Measurements from ENCODE around the gene C17orf100. TPM values are rescaled to one million over a fixed set of nuclear protein-coding genes. Genes with fewer than 3 reads are reported as not detected.
"Not testable (repeated sequence)": the region's sequence is repeated elsewhere in the genome, so short reads cannot be mapped to it uniquely, and the experiment has no call there.

C17orf100 gene
- polyA plus RNA-seq, 4 donors: 2.6 to 7.8 (median 4.5) TPM

DNA sequence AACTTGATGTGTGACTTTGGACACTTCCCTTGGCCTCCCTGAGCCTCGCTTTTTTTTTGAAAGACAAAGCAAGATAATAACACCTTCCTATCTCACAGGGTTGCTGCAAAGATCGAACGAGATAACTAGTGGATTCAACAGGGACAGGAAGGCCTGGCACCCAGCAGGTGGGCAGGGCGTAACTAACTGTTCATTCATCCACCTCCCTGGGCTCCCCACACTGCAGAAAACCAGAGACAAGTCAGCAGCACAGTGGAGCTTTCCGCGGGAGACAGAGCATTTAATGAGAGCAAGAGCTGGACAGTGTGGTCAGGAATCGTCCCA, 32.9 kb downstream of the C17orf100 start:
- no peaks in the 10 kb centered on the region for H3K4me1 ChIP-seq (ENCODE audit: control insufficient read depth in 3 of 3, insufficient read depth in 2 of 3, low read depth in 1 of 3, low read length in 2 of 3)
- no peaks in the 10 kb centered on the region for H3K36me3 ChIP-seq (ENCODE audit: control insufficient read depth in 3 of 3, insufficient read depth in 2 of 3, low read depth in 1 of 3, low read length in 3 of 3)
- no peaks in the 10 kb centered on the region for H3K9me3 ChIP-seq (ENCODE audit: control insufficient read depth in 2 of 2, insufficient read depth in 1 of 2, low read depth in 1 of 2, low read length in 1 of 2)
- DNase-seq (no peak), FAIRE-seq (no peak)
- WGBS, 3 donors: 54 to 61% (median 60%) methylated on average over 7 of the region's 7 CpGs
- no peak overlapping the region for H3K4me3 ChIP-seq (ENCODE audit: low read depth in 1 of 3, low read length in 3 of 3)
- no peak overlapping the region for H3K27ac ChIP-seq (ENCODE audit: low read depth in 1 of 3, low read length in 2 of 3)
- peaks cover 0 to 2% (median 0%) of the 10 kb centered on the region in 3 donors for H3K27me3 ChIP-seq (ENCODE audit: control insufficient read depth in 3 of 3, insufficient read depth in 3 of 3, low read length in 3 of 3)

DNA sequence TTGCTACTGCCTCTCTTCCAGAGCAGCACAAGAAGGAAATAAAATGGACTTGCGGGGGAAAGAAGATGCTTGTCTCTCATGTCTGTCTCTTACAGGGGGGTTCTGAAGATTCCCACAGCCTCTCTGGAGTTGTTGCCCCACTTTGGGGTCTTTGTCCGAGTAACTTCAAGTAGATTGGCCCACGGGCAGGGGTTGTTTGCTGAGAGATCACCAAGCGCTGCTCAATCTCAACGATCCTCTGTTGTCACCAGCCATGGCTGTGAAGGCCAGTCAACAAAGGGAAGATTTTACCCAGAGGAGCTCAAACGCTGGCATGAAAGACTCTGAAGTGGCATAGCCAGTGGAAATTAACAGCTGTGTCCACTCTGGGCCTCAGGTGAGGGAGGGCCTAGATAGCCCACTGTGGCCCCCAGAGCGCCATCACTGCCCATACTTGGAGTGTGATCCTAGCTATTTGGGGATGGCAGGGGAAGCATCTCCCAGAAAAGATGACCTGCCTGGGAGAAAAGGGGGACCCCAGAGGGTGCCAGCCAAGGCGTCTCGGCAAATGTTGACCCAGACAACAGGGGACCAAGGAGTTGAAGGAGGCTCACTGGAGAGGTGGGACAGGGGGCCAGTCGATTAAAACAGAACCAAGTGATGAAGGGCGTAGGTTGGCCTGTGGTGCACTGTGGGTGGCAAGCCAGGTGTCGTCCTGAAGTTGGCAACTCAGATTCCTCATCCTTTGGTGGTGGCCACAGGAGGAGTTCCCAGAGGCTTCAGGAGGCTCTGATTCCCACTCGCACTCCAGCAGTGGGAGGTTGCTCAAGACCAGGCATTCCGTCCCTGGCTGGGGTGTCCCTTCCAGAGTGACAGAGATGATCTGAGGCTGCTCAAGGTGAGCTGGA, 33.6 kb downstream of the C17orf100 start:
- Histone ChIP-seq H3K27ac (ENCODE audit: low read depth in 1 of 3, low read length in 2 of 3) (no peak overlapping the region), H3K4me3 (ENCODE audit: low read depth in 1 of 3, low read length in 3 of 3) (no peak overlapping the region)

DNA sequence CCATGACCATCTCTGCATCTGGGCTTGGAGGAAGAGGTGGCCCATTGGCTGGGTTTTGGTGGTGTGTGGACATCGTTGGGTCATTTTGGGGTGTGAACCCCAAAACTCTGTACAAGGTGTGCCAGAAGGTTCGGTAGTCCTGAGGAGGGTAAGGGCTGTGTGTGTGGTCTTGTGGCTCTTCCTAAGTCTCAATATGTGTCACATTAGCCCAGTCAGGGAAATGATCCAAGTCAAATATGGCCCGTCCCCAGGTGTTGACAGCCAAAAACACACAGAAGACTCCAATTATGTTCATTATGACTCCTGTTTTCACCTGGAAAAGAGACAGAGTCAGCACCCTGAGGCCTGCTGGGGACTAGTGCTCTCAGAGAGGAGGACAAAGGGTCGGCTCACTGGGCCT, 34.5 kb downstream of the C17orf100 start:
- Histone ChIP-seq H3K4me3 (ENCODE audit: low read depth in 1 of 3, low read length in 3 of 3) (no peak overlapping the region), H3K36me3 (ENCODE audit: control insufficient read depth in 3 of 3, insufficient read depth in 2 of 3, low read depth in 1 of 3, low read length in 3 of 3) (no peaks in the 10 kb centered on the region), H3K9me3 (ENCODE audit: control insufficient read depth in 2 of 2, insufficient read depth in 1 of 2, low read depth in 1 of 2, low read length in 1 of 2) (no peaks in the 10 kb centered on the region), H3K27me3 (ENCODE audit: control insufficient read depth in 3 of 3, insufficient read depth in 3 of 3, low read length in 3 of 3) (peaks cover 0 to 2% (median 0%) of the 10 kb centered on the region in 3 donors), H3K4me1 (ENCODE audit: control insufficient read depth in 3 of 3, insufficient read depth in 2 of 3, low read depth in 1 of 3, low read length in 2 of 3) (peaks cover 0 to 3% (median 0%) of the 10 kb centered on the region in 3 donors), H3K27ac (ENCODE audit: low read depth in 1 of 3, low read length in 2 of 3) (no peak overlapping the region)
- 83 to 90% (median 88%) methylated on average over 4 of the region's 4 CpGs for WGBS, 3 donors
- DNase-seq: no peak
- FAIRE-seq: no peak

More for the DNA sequence above, 33.6 kb downstream of the C17orf100 start:
- peaks cover 0 to 2% (median 0%) of the 10 kb centered on the region in 3 donors for H3K27me3 ChIP-seq (ENCODE audit: control insufficient read depth in 3 of 3, insufficient read depth in 3 of 3, low read length in 3 of 3)
- no peak for DNase-seq
- H3K36me3 ChIP-seq (ENCODE audit: control insufficient read depth in 3 of 3, insufficient read depth in 2 of 3, low read depth in 1 of 3, low read length in 3 of 3): no peaks in the 10 kb centered on the region
- no peaks in the 10 kb centered on the region for H3K9me3 ChIP-seq (ENCODE audit: control insufficient read depth in 2 of 2, insufficient read depth in 1 of 2, low read depth in 1 of 2, low read length in 1 of 2)
- H3K4me1 ChIP-seq (ENCODE audit: control insufficient read depth in 3 of 3, insufficient read depth in 2 of 3, low read depth in 1 of 3, low read length in 2 of 3): no peaks in the 10 kb centered on the region
- 80 to 88% (median 85%) methylated on average over 14 of the region's 14 CpGs for WGBS, 3 donors
- FAIRE-seq: no peak

DNA sequence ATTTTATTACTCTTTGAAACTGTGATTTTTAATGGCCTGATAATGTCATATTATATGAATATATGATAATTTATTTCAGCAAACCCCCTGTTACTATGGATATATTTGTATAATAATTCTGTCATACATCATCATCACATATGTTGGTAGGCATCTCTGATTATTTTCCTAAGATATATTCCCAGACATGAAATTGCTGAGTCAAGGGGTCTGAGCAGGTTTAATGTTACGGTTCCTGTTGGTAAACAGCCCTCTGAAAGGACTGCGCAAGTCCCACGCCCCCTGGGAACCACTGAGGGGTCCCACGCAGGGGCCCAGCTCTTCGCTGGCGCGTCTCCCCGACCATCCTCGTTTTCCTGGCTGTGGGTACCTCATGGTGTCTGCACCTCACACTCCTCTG, 37.4 kb downstream of the C17orf100 start:
- Histone ChIP-seq H3K36me3 (ENCODE audit: control insufficient read depth in 3 of 3, insufficient read depth in 2 of 3, low read depth in 1 of 3, low read length in 3 of 3) (no peaks in the 10 kb centered on the region), H3K4me1 (ENCODE audit: control insufficient read depth in 3 of 3, insufficient read depth in 2 of 3, low read depth in 1 of 3, low read length in 2 of 3) (peaks cover 0 to 6% (median 0%) of the 10 kb centered on the region in 3 donors), H3K9me3 (ENCODE audit: control insufficient read depth in 2 of 2, insufficient read depth in 1 of 2, low read depth in 1 of 2, low read length in 1 of 2) (no peaks in the 10 kb centered on the region), H3K4me3 (ENCODE audit: low read depth in 1 of 3, low read length in 3 of 3) (no peak overlapping the region), H3K27ac (ENCODE audit: low read depth in 1 of 3, low read length in 2 of 3) (no peak overlapping the region), H3K27me3 (ENCODE audit: control insufficient read depth in 3 of 3, insufficient read depth in 3 of 3, low read length in 3 of 3) (peaks cover 0 to 2% (median 0%) of the 10 kb centered on the region in 3 donors)
- WGBS, 3 donors: 81 to 87% (median 83%) methylated on average over 9 of the region's 9 CpGs
- DNase-seq (no peak), FAIRE-seq (no peak)

DNA sequence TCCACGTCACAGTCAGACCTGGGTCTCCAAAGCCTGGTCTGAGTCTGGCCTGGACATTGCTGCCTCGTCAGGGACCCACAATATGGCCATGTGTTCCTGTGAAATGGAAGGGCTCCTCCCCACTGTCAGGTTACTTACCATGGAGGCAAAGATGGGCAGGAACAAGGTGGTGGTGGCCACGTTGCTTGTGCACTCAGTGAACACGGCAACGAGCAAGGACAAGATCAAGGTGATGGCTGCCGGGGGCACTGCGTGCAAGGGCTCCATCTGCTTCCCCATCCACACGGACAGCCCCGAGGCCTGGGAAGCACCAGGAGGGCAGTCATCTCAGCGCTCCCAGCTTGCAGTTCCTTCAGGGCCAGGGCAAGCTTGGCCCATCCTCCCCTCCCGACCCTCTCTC, 39.1 kb downstream of the C17orf100 start:
- DNase-seq (no peak), FAIRE-seq (no peak)
- Histone ChIP-seq H3K9me3 (ENCODE audit: control insufficient read depth in 2 of 2, insufficient read depth in 1 of 2, low read depth in 1 of 2, low read length in 1 of 2) (no peaks in the 10 kb centered on the region), H3K4me3 (ENCODE audit: low read depth in 1 of 3, low read length in 3 of 3) (no peak overlapping the region), H3K27ac (ENCODE audit: low read depth in 1 of 3, low read length in 2 of 3) (no peak overlapping the region), H3K27me3 (ENCODE audit: control insufficient read depth in 3 of 3, insufficient read depth in 3 of 3, low read length in 3 of 3) (peaks cover 0 to 2% (median 0%) of the 10 kb centered on the region in 3 donors), H3K4me1 (ENCODE audit: control insufficient read depth in 3 of 3, insufficient read depth in 2 of 3, low read depth in 1 of 3, low read length in 2 of 3) (peaks cover 0 to 6% (median 0%) of the 10 kb centered on the region in 3 donors), H3K36me3 (ENCODE audit: control insufficient read depth in 3 of 3, insufficient read depth in 2 of 3, low read depth in 1 of 3, low read length in 3 of 3) (no peaks in the 10 kb centered on the region)
- 84 to 88% (median 85%) methylated on average over 10 to 11 of the region's 11 CpGs for WGBS, 3 donors

DNA sequence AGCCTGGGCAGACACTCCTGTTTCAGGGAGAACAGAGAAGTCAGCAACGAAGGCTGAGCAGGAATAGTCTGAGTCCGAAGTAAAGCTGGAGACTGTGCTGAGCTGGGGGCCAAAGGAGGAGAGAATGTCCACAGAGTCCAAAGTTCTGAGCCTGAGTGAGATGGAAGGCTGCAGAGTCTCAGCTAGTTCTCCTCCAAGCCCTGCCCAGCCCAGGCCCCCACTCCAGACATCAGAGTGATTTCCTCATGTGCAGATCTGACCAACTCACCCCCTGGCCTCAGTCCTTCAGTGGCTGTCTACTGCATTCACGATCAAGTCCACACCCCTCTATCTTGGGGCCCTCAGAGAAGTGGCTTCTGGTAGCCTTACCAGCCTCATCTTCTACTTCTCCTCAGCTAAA, 40.0 kb downstream of the C17orf100 start:
- FAIRE-seq: no peak
- H3K9me3 ChIP-seq (ENCODE audit: control insufficient read depth in 2 of 2, insufficient read depth in 1 of 2, low read depth in 1 of 2, low read length in 1 of 2): no peaks in the 10 kb centered on the region
- H3K27ac ChIP-seq (ENCODE audit: low read depth in 1 of 3, low read length in 2 of 3): peak overlapping the region in 1 of 3 donors; percentile 47
- H3K4me1 ChIP-seq (ENCODE audit: control insufficient read depth in 3 of 3, insufficient read depth in 2 of 3, low read depth in 1 of 3, low read length in 2 of 3): peaks cover 0 to 6% (median 0%) of the 10 kb centered on the region in 3 donors
- peaks cover 0 to 2% (median 0%) of the 10 kb centered on the region in 3 donors for H3K27me3 ChIP-seq (ENCODE audit: control insufficient read depth in 3 of 3, insufficient read depth in 3 of 3, low read length in 3 of 3)
- peak in 1 of 2 donors; percentile 65 for DNase-seq
- 38 to 68% (median 40%) methylated on average over 3 of the region's 3 CpGs for WGBS, 3 donors
- H3K36me3 ChIP-seq (ENCODE audit: control insufficient read depth in 3 of 3, insufficient read depth in 2 of 3, low read depth in 1 of 3, low read length in 3 of 3): no peaks in the 10 kb centered on the region
- no peak overlapping the region for H3K4me3 ChIP-seq (ENCODE audit: low read depth in 1 of 3, low read length in 3 of 3)

DNA sequence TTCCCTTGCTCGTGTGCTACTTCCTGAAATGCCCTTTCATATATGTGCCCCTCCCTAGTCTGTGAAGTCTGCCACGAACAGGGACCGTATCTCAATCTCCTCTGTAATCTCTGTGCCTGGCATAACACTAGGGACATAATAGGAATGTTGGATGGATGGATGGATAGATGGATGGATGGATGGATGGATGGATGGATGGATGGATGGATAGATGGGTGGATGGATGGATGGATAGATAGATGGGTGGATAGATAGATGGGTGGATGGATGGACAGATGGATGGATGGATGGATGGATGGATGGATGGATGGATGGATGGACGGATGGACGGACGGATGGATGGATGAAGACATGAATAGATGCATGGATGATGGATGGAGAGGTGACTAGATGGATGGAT, 40.4 kb downstream of the C17orf100 start:
- not testable (repeated sequence) for H3K9me3 ChIP-seq (ENCODE audit: control insufficient read depth in 2 of 2, insufficient read depth in 1 of 2, low read depth in 1 of 2, low read length in 1 of 2); H3K27me3 ChIP-seq (ENCODE audit: control insufficient read depth in 3 of 3, insufficient read depth in 3 of 3, low read length in 3 of 3); H3K36me3 ChIP-seq (ENCODE audit: control insufficient read depth in 3 of 3, insufficient read depth in 2 of 3, low read depth in 1 of 3, low read length in 3 of 3); H3K4me1 ChIP-seq (ENCODE audit: control insufficient read depth in 3 of 3, insufficient read depth in 2 of 3, low read depth in 1 of 3, low read length in 2 of 3); FAIRE-seq; H3K4me3 ChIP-seq (ENCODE audit: low read depth in 1 of 3, low read length in 3 of 3); DNase-seq
- 49 to 62% (median 58%) methylated on average over 6 of the region's 6 CpGs for WGBS, 3 donors
- H3K27ac ChIP-seq (ENCODE audit: low read depth in 1 of 3, low read length in 2 of 3): peak overlapping the region in 1 of 3 donors; percentile 47

DNA sequence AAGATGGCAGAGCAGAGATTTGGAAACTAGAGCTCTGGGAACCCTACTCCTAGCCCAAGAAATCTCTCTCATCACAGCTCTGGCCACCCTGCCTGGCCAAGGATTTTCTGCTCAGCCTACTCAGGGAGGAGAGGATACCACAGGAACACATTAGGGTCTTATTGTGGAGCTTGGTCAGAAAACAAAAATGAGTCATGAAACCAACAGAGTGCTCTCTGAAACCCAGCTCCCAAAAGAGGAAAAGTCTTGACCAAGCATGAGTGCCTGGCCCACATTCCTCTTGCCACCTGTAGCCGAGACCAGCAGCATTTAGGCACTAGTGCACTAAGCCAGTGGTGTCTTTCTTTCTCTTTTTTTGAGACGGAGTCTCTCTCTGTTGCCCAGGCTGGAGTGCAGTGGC, 43.5 kb downstream of the C17orf100 start:
- no peaks in the 10 kb centered on the region for H3K27me3 ChIP-seq (ENCODE audit: control insufficient read depth in 3 of 3, insufficient read depth in 3 of 3, low read length in 3 of 3)
- FAIRE-seq (no peak), DNase-seq (no peak)
- 75 to 83% (median 75%) methylated on average over 2 of the region's 2 CpGs for WGBS, 3 donors
- H3K36me3 ChIP-seq (ENCODE audit: control insufficient read depth in 3 of 3, insufficient read depth in 2 of 3, low read depth in 1 of 3, low read length in 3 of 3): no peaks in the 10 kb centered on the region
- H3K4me1 ChIP-seq (ENCODE audit: control insufficient read depth in 3 of 3, insufficient read depth in 2 of 3, low read depth in 1 of 3, low read length in 2 of 3): peaks cover 0 to 10% (median 0%) of the 10 kb centered on the region in 3 donors
- H3K27ac ChIP-seq (ENCODE audit: low read depth in 1 of 3, low read length in 2 of 3): no peak overlapping the region
- no peak overlapping the region for H3K4me3 ChIP-seq (ENCODE audit: low read depth in 1 of 3, low read length in 3 of 3)
- no peaks in the 10 kb centered on the region for H3K9me3 ChIP-seq (ENCODE audit: control insufficient read depth in 2 of 2, insufficient read depth in 1 of 2, low read depth in 1 of 2, low read length in 1 of 2)
